ENCODE results near the gene ADGRF5.

DNA sequence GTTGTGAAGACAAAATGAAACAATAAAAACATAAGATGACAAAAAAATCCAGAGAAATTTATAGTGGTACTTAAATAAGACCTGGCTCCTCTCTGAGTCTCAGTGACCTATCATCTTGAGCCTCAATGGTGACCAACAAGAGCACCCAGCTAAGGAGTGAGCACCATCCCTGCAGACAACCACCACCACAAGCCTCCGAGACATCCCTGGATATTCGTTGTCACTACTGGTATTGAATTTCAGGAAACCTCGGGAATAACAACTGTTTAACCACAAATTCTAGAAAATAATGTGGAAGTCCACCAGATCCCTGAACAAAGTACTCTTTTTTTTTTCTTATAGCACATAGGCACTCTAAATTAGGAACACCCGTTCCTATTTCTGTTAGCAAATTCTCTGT lies 32.2 kb upstream of the ADGRF5 start:
- TF ChIP-seq, protein P1, sequence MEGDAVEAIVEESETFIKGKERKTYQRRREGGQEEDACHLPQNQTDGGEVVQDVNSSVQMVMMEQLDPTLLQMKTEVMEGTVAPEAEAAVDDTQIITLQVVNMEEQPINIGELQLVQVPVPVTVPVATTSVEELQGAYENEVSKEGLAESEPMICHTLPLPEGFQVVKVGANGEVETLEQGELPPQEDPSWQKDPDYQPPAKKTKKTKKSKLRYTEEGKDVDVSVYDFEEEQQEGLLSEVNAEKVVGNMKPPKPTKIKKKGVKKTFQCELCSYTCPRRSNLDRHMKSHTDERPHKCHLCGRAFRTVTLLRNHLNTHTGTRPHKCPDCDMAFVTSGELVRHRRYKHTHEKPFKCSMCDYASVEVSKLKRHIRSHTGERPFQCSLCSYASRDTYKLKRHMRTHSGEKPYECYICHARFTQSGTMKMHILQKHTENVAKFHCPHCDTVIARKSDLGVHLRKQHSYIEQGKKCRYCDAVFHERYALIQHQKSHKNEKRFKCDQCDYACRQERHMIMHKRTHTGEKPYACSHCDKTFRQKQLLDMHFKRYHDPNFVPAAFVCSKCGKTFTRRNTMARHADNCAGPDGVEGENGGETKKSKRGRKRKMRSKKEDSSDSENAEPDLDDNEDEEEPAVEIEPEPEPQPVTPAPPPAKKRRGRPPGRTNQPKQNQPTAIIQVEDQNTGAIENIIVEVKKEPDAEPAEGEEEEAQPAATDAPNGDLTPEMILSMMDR (conservative IDR thresholded peaks at IDR 0.05; ENCODE audit: low read depth, low read length) = no peak
- no peak for TF ChIP-seq EZH2 (IDR thresholded peaks at IDR 0.05; ENCODE audit: borderline replicate concordance, low read depth, low read length, poor library complexity, severe bottlenecking)
